Adrenal gland (tissue), 12 donors: ENCODE measurements around the gene VWF. TPM values are rescaled to one million over a fixed set of nuclear protein-coding genes. Genes with fewer than 3 reads are reported as not detected.

Experiments
- DNase-seq, 7 donors: peaks; one replicate each; pipeline ENCODE4 v3.0.0-alpha.2; 2019 to 2020
- H3K27ac ChIP-seq, 5 donors: fragments of 200-600 bp; sonication (generic) in 4 of 5; 1 replicate in 3 of 5; 2 replicates in 2 of 5; pipeline versions ENCODE4 v1.5.1 to v1.8.0; 2016 to 2020; ENCODE audit warnings: mild to moderate bottlenecking in 1 of 5
- H3K27me3 ChIP-seq: fragments of 200-600 bp; 2 replicates; pipeline ENCODE4 v1.8.0; 2021
- H3K36me3 ChIP-seq, 2 donors: fragments of 200-600 bp; replicated peaks in 1 of 2; 1 replicate in 1 of 2; 2 replicates in 1 of 2; pipeline versions ENCODE4 v1.5.1 to v1.8.0; 2018 to 2022
- H3K4me1 ChIP-seq, 2 donors: fragments of 200-600 bp; replicated peaks in 1 of 2; 1 replicate in 1 of 2; 2 replicates in 1 of 2; pipeline versions ENCODE4 v1.5.1 to v1.8.0; 2018 to 2021
- H3K4me3 ChIP-seq, 4 donors: fragments of 200-600 bp; sonication (generic) in 3 of 4; one replicate each; pipeline ENCODE4 v1.5.1; 2016 to 2018
- H3K9me3 ChIP-seq, 3 donors: fragments of 200-600 bp; sonication (generic) in 1 of 3; replicated peaks in 1 of 3; 1 replicate in 2 of 3; 2 replicates in 1 of 3; pipeline versions ENCODE4 v1.5.1 to v1.8.0; 2016 to 2021
- CTCF ChIP-seq, 6 experiments: fragments of 450-650 bp in 4 of 6; fragments of 200-600 bp in 2 of 6; sonication (generic) in 1 of 6; IDR thresholded peaks; 1 replicate in 5 of 6; 2 replicates in 1 of 6; pipeline versions ENCODE4 v1.5.1 to v1.8.0; 2016 to 2021; ENCODE audit warnings: antibody characterized with exemption in 6 of 6, mild to moderate bottlenecking in 2 of 6, moderate library complexity in 1 of 6
- POLR2A ChIP-seq, 2 donors: fragments of 450-650 bp; IDR thresholded peaks; one replicate each; pipeline ENCODE4 v1.6.1; 2017; ENCODE audit warnings: antibody characterized with exemption in 2 of 2, mild to moderate bottlenecking in 2 of 2, moderate library complexity in 1 of 2
- WGBS, 4 donors: extraction: QIAGEN DNeasy Blood & Tissue Kit in 2 of 4; methylation state at CpG; one replicate each; pipeline versions ENCODE4 v1.1.5 to v1.1.7; 2013 to 2017; 5-methylcytosine and 5-hydroxymethylcytosine counted together
- intact Hi-C, 2 donors: fragments of 100-400 bp; cut with DNase I; formaldehyde crosslinking; loops; one replicate each; pipeline versions ENCODE4 v1.14.1 to v1.15.0; 2022 to 2023
- polyA plus RNA-seq, 3 donors: library from polyadenylated mRNA; stranded (reverse); fragments of 200-250 nt in 2 of 3; fragments of 350-450 nt in 1 of 3; fragmentation: Illumina TruSeq in 1 of 3; extraction: RNeasy Lipid Tissue Mini Kit (QIAGEN cat#74804) in 1 of 3; gene quantifications; one replicate each; pipeline ENCODE4 v1.2.3, GENCODE V29; 2013 to 2014
- total RNA-seq, 9 donors: library from RNA; depleted of rRNA in 4 of 9; stranded (reverse); fragments of >200 nt in 4 of 9; fragments of 120-200 nt in 1 of 9; fragmentation: NEBNext Ultra II Directional in 1 of 9; extraction: Animal tissue kit (Norgen Biotek cat#: 25700) in 1 of 9; gene quantifications; one replicate each; pipeline versions ENCODE4 v1.1.0 to v1.2.4, GENCODE V29; 2013 to 2023
- donor health status: healthy with polysubstance abuse.
- donor health status: Bipolar disorder and iron deficiency.
- donor health status: DM: yes; HTN: yes; CAD: no.
- donor health status: DM: no; HTN: no; CAD: no.
- donor health status: DM: no; HTN: no; CAD: no.
- donor health status: DM: yes; HTN: yes; CAD: no.

The VWF gene
- total and polyA plus RNA-seq, 12 donors, result 2.0 to 60.1 (median 36.2) TPM

GRCh38 chr12:5923043-5923605 lies 201.3 kb downstream of the VWF start:
- Histone ChIP-seq H3K27ac (no peak overlapping the region), H3K27me3 (no peaks in the 10 kb centered on the region), H3K9me3 (no peaks in the 10 kb centered on the region), H3K4me3 (no peak overlapping the region), H3K4me1 (no peaks in the 10 kb centered on the region), H3K36me3 (no peaks in the 10 kb centered on the region)
- 57 to 68% (median 62%) methylated on average over 5 to 14 of the region's 14 CpGs for WGBS, 4 donors
- DNase-seq, result no peak
- intact Hi-C loops, result no loop called here
- TF ChIP-seq CTCF (IDR thresholded peaks at IDR 0.05) (no peak), POLR2A (IDR thresholded peaks at IDR 0.05) (no peak)

- 63 to 69% (median 68%) methylated on average over 10 to 15 of the region's 15 CpGs for WGBS, 4 donors
- DNase-seq, result peak in 1 of 7 donors; percentile 20
- H3K36me3 ChIP-seq, result no peaks in the 10 kb centered on the region
- no peaks in the 10 kb centered on the region for H3K4me1 ChIP-seq
- intact Hi-C loops, result no loop called here
- TF ChIP-seq CTCF (IDR thresholded peaks at IDR 0.05) (no peak), POLR2A (IDR thresholded peaks at IDR 0.05) (no peak)
- no peaks in the 10 kb centered on the region for H3K27me3 ChIP-seq
- H3K9me3 ChIP-seq, result no peaks in the 10 kb centered on the region
- H3K27ac ChIP-seq, result no peak overlapping the region
- no peak overlapping the region for H3K4me3 ChIP-seq
Observed at GRCh38 chr12:5921966-5922899, 202.2 kb downstream of the VWF start.

GRCh38 chr12:5921027-5921909 lies 203.2 kb downstream of the VWF start:
- DNase-seq, result no peak
- Histone ChIP-seq H3K36me3 (no peaks in the 10 kb centered on the region), H3K4me1 (no peaks in the 10 kb centered on the region), H3K27me3 (no peaks in the 10 kb centered on the region), H3K4me3 (no peak overlapping the region), H3K27ac (no peak overlapping the region), H3K9me3 (no peaks in the 10 kb centered on the region)
- 83 to 92% (median 87%) methylated on average over 22 to 25 of the region's 25 CpGs for WGBS, 4 donors
- TF ChIP-seq CTCF (IDR thresholded peaks at IDR 0.05) (no peak), POLR2A (IDR thresholded peaks at IDR 0.05) (no peak)
- intact Hi-C loops, result no loop called here

GRCh38 chr12:5916785-5917290 lies 207.6 kb downstream of the VWF start:
- no peak for TF ChIP-seq POLR2A (IDR thresholded peaks at IDR 0.05)
- no peak for TF ChIP-seq CTCF (IDR thresholded peaks at IDR 0.05)
- no peak overlapping the region for H3K4me3 ChIP-seq
- H3K27me3 ChIP-seq, result no peaks in the 10 kb centered on the region
- H3K9me3 ChIP-seq, result no peaks in the 10 kb centered on the region
- 75 to 79% (median 76%) methylated on average over 9 of the region's 9 CpGs for WGBS, 4 donors
- H3K36me3 ChIP-seq, result no peaks in the 10 kb centered on the region
- H3K4me1 ChIP-seq, result no peaks in the 10 kb centered on the region
- no peak overlapping the region for H3K27ac ChIP-seq
- DNase-seq, result no peak
- intact Hi-C loops, result no loop called here
